ENCODE data around the gene CLIP1. TPM values are rescaled to one million over a fixed set of nuclear protein-coding genes. Genes with fewer than 3 reads are reported as not detected.

The CLIP1 gene
- total RNA-seq, 1 donor from 2014 or later, result 55.8 TPM

- Mint-ChIP-seq H3K4me3 (no peak overlapping the region), H3K4me1 (no peaks in the 10 kb centered on the region), H3K27ac (ENCODE audit: unreplicated experiment) (no peak overlapping the region), H3K36me3 (ENCODE audit: low read depth) (peaks cover 8% of the 10 kb centered on the region), H3K9me3 (no peaks in the 10 kb centered on the region), H3K27me3 (ENCODE audit: low read depth) (no peaks in the 10 kb centered on the region)
- TF ChIP-seq CTCF (conservative IDR thresholded peaks at IDR 0.05), result no peak
- DNase-seq (ENCODE audit: low read depth, low spot score), result no peak
Observed at GRCh38 chr12:122322501-122322900, 100.0 kb downstream of the CLIP1 start.

- peaks cover 15% of the 10 kb centered on the region for H3K36me3 Mint-ChIP-seq (ENCODE audit: low read depth)
- no peaks in the 10 kb centered on the region for H3K4me1 Mint-ChIP-seq
- DNase-seq (ENCODE audit: low read depth, low spot score), result no peak
- H3K27me3 Mint-ChIP-seq (ENCODE audit: low read depth), result no peaks in the 10 kb centered on the region
- no peaks in the 10 kb centered on the region for H3K9me3 Mint-ChIP-seq
- peak overlapping the region; percentile 58 for H3K27ac Mint-ChIP-seq (ENCODE audit: unreplicated experiment)
- no peak overlapping the region for H3K4me3 Mint-ChIP-seq
- TF ChIP-seq CTCF (conservative IDR thresholded peaks at IDR 0.05), result no peak
Observed at GRCh38 chr12:122318607-122319605, 103.6 kb downstream of the CLIP1 start.

- Mint-ChIP-seq H3K27me3 (ENCODE audit: low read depth) (no peaks in the 10 kb centered on the region), H3K27ac (ENCODE audit: unreplicated experiment) (no peak overlapping the region), H3K4me3 (no peak overlapping the region), H3K4me1 (no peaks in the 10 kb centered on the region), H3K9me3 (no peaks in the 10 kb centered on the region), H3K36me3 (ENCODE audit: low read depth) (peaks cover 7% of the 10 kb centered on the region)
- no peak for DNase-seq (ENCODE audit: low read depth, low spot score)
- TF ChIP-seq CTCF (conservative IDR thresholded peaks at IDR 0.05), result no peak
Observed at GRCh38 chr12:122312926-122313325, 109.5 kb downstream of the CLIP1 start.

- no peak overlapping the region for H3K4me3 Mint-ChIP-seq
- H3K4me1 Mint-ChIP-seq, result no peaks in the 10 kb centered on the region
- TF ChIP-seq CTCF (conservative IDR thresholded peaks at IDR 0.05), result no peak
- H3K27me3 Mint-ChIP-seq (ENCODE audit: low read depth), result no peaks in the 10 kb centered on the region
- H3K27ac Mint-ChIP-seq (ENCODE audit: unreplicated experiment), result no peak overlapping the region
- DNase-seq (ENCODE audit: low read depth, low spot score), result no peak
- peaks cover 4% of the 10 kb centered on the region for H3K36me3 Mint-ChIP-seq (ENCODE audit: low read depth)
- no peaks in the 10 kb centered on the region for H3K9me3 Mint-ChIP-seq
Observed at GRCh38 chr12:122311696-122312095, 110.8 kb downstream of the CLIP1 start.

GRCh38 chr12:122310626-122311333, 111.7 kb downstream of the CLIP1 start:
- Mint-ChIP-seq H3K9me3 (no peaks in the 10 kb centered on the region), H3K27ac (ENCODE audit: unreplicated experiment) (no peak overlapping the region), H3K4me3 (no peak overlapping the region), H3K4me1 (peaks cover 3% of the 10 kb centered on the region), H3K27me3 (ENCODE audit: low read depth) (no peaks in the 10 kb centered on the region), H3K36me3 (ENCODE audit: low read depth) (peaks cover 6% of the 10 kb centered on the region)
- TF ChIP-seq CTCF (conservative IDR thresholded peaks at IDR 0.05), result no peak
- DNase-seq (ENCODE audit: low read depth, low spot score), result no peak

All from neural crest cell (in vitro differentiated cells).